ENCODE measurements around the gene DTD1.

The DTD1 gene

DNA sequence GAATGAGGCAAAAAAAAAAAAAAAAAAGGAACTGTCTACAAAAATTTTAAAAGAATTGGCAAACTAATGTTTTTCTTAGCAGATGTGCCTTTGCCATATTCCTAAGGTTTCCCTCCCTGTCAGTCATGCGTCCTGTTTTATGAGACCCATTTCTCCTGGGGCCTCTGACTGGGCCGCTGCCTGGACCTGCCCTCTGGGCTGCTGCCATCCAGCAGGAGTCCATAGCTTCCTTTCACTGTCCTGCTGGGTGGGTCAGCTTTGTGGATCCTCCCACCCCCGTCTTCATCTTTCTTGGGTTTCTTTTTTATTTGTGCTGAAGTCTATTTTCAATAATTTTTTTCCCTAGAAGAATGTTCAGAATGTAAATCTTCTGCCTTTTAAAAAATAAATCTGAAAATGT lies 114.9 kb downstream of the DTD1 start:
- no peak for DNase-seq (ENCODE audit: low read depth in 2 of 2)

DNA sequence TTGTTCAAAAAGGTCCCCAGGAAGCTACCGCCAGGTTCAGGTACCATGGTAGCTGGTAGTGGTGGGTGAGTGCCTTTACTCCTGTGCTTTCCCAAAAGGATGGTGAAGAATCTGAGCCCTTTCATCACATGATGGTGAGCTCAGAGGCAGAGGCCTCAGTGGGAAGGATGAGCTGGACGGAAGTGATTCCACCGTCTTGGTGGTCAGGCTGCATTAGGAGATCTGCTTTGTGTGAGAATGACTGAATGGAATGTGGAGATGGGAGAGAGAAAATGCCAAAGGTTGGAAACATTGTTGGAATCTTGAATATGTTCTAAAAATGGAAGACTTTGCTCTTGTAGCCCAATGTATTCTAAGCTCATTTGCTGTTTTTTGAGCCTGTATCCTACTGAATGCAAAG lies 117.6 kb downstream of the DTD1 start:
- no peak for DNase-seq (ENCODE audit: low read depth in 2 of 2)

DNA sequence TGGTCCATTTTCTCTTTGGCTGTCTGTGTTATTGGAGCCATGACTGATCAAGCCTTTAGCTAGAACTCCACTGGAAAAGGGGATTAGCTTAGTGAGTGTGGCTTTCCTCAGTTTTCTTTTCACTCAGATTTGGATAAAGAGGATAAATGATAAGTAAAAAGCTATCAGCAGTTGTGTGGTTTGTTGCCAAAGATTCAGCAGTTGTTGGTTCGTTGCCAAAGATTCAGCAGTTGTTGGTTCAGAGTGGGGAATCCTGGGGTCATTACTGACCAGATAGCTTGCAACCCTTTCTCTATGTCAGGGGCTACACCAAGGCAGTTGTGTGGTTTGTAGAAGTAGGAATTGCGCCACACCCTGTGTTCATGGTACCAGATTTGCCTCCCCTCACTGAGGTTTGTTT lies 118.1 kb downstream of the DTD1 start:
- DNase-seq (ENCODE audit: low read depth in 2 of 2): no peak

DNA sequence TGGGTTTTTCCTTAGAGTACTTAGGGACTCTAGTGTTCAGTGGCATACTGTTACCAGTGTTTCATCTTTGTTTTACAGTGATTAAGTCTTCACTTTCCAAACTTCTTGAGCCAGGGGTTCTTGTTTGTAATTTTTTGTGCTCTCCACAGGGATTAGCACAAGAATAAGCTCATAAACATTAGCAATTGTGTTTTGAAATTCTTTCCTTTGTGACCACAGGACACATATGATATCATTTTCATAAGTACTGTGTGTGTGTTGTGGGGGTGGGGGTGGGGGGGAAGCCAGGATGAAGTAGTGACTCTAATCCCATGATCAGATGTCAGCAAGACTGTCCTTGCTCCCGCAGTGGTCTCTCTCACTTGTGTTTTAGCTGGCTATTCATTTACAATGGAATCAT lies 124.3 kb downstream of the DTD1 start:
- DNase-seq (ENCODE audit: low read depth in 2 of 2): no peak

DNA sequence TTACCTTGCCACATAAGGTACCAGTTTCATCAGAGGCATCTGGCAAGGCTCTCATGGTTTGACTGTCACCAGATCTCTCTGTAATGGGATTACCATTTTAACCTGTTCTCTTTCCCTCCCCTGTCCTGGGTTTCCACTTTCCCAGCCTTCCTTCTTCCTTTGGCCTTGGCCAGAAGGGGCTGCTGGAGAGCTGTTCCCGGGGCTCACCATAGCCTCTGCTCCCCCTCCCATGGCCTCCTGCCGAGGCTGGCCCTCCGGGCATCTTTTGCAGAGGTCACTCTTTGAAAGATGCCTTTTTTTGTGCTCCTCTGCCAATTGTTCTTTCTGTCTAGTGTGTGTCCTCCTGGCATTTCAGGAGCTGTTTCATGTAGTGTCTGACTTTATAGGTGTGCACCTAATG lies 125.0 kb downstream of the DTD1 start:
- no peak for DNase-seq (ENCODE audit: low read depth in 2 of 2)

DNA sequence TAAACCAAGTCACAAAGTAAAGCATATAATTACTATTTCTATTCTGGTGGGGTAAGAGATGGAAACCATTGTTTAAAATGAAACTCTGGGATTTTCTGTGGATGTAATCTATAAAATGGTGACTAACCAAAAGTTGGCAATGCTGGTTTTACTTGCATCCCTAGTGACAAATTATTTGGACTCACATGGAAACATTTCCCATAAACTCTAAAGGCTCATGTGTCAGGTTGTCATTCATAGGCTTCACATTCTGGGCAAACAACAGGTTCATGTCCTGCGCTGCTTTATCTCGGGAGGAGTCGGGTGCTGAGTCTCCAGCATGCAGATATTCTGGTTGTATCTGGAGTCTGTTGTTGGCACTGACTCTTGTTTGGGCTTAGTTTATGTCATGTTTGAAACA lies 127.7 kb downstream of the DTD1 start:
- DNase-seq (ENCODE audit: low read depth in 2 of 2): no peak

DNA sequence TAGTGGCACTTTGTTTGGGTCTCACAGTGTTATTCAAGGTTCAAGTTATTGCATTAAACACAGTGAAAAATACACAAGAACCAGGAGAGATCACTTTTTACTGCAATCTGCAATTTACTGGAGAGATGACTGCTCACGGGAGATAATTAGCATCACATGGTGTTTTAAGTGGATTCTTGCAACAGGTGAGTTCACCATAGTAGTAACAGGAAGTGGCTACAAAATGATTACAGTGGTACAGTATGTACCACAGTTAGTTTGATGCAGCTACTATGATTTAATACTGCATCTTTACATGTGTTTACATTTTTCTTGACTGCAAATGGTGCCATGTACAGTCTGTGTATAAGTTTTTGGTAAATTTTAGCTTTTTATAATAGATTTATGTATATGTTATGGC lies 129.2 kb downstream of the DTD1 start:
- DNase-seq (ENCODE audit: low read depth in 2 of 2): no peak

DNA sequence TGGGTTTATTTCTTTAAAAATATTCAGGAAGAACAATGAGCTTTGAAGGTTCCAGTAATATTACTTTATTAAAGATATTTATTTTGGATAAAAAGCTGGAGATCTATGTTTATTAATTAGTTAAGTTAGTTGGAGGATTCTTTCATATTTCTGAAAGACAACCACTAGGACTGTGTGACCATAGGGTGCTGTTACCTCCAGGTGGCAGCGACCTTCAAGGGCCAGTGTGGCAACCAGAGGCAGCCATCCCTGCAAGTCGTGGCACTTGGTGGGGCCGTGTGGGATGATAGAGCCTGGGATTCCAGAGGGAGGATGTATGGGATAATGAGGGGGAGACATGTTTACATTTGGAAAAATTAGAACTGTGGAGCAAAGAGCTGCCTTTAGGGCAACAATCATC lies 130.3 kb downstream of the DTD1 start:
- no peak for DNase-seq (ENCODE audit: low read depth in 2 of 2)

DNA sequence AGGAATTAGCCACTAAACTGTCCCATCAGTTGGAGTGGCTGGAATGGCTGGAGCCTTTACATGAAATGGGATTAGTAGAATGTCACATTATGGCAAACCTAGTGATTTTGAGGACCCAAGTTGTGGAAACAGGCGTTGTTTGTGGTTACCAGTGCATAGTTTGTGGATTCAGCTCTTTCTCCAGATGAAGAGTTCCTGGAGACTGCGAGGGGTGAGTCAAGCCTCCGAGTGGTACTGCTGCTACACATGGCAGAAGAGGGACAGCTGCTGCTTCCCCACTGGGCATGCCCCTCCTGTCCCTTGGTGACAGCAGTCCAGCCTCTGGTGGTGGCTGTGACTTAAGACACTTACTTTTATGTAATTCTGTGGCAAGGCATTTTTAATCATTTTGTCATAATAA lies 131.6 kb downstream of the DTD1 start:
- DNase-seq (ENCODE audit: low read depth in 2 of 2): no peak

DNA sequence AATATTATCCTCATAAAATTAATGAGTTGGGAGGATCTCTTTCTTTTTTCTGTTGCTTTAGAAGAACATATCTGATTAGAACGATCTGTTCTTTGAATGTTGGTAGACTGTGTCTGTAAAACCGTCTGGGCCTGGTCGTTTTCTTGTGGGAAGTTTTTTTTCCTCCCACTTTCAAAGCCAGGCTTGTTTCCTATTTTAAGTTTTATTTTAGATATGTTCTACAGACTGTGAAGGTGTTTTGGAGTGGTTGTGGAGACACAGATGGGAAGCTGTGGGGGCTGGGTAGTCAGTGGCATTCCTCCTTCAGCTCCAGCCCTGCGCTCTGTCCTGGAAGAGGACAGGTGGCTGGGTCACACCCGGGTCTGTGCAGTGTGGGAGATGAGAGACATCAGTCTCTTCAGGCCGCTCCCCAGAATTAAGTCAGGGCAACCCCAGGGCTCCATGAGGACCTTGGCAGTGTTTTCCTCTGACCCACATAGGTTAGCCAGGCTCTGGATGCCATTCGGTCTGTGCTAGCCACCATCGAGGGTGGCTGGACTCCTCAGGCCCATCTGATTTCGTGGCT lies 133.8 kb downstream of the DTD1 start:
- no peak for DNase-seq (ENCODE audit: low read depth in 2 of 2)

DNA sequence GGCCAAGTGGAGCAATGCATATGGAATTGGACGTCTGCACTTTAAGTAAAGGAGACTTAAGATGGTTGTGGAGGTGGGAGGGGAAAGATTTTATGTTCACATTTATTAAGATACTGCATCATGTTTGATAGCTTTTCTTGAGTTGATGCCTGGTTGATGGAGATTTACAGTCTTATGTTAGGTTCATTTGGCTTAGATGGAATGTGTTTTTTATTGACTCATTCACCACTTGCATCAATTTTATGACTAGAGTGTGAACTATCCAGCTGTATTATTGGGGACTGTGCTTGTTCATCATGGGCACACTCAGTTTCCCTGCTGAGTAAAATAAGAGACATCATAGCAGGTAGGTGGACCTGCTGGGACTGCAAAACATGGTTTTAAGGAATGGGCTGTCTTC lies 134.5 kb downstream of the DTD1 start:
- DNase-seq (ENCODE audit: low read depth in 2 of 2): no peak

DNA sequence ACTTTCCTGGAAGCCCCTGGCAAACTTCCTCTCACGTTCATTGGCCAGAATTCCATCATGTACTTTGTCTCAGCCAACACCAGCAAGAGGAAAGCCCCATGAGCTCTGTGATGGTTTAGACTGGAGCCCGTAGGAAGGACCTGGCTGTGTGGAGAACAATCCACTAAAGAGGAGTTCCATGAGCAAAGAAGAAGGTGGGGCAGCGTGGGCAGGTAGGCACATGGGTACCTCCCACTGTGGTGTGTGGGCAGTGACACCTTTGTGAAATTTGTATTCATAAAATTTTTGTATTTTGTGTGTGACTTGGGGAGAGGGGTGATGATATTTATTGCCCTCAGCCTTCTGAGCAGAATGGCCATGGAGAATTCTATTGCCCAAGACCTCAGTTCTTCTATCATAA lies 136.2 kb downstream of the DTD1 start:
- DNase-seq (ENCODE audit: low read depth in 2 of 2): no peak

DNA sequence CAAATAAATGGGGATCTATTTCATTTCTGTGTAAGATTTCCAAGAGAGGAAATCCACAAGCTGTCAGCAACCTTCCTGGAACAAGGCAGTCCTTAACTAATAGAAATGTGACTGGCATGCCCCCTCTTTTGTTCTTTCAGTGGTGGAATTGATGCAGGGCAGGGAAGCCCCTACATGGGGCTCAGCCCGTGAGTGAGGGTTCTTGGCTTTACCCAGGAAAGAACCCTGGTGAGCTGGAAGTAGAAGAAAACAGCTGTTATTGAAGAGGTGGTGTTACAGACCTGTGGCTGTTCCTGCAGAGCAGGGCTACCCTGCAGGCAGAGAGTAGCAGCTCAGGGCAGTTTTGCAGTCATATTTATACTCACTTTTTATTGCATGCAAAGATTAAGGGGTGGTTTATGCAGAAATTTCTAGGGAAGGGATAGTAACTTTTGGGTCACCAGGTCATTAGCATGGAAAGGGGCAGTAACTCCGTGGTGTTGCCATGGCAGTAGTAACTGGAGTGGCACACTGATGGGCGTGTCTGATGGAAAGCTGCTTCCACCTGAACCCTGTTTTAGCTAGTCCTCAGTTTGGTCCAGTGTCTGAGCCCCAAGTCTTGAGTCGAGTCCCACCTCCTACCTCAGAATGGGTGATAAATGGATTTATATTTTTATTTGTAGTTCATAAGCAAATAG lies 137.1 kb downstream of the DTD1 start:
- no peak for DNase-seq (ENCODE audit: low read depth in 2 of 2)

DNA sequence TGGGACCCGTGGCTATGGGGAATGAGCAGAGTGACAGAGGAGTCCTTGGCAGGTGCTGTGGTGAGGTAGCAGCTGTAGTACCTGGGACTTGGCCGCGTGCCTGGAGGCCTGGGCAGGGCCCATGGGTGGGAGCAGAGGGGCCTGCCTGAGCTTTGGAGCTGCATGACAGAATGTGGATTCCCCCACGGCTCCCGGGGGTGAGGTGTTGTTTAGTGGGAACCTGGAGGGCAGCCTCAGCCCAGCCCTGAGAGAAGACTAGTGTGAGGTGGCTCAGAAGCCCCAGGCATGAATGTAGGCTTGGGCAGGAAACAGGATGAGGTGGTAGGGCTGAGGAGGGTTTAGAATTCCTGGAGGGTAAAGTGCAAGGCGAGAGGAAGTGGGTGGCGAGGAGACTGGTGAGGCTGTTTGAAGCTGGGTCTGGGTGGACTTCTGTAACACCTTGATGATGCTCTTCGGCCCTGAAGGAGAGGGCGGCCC lies 139.2 kb downstream of the DTD1 start:
- DNase-seq (ENCODE audit: low read depth in 2 of 2): no peak

DNA sequence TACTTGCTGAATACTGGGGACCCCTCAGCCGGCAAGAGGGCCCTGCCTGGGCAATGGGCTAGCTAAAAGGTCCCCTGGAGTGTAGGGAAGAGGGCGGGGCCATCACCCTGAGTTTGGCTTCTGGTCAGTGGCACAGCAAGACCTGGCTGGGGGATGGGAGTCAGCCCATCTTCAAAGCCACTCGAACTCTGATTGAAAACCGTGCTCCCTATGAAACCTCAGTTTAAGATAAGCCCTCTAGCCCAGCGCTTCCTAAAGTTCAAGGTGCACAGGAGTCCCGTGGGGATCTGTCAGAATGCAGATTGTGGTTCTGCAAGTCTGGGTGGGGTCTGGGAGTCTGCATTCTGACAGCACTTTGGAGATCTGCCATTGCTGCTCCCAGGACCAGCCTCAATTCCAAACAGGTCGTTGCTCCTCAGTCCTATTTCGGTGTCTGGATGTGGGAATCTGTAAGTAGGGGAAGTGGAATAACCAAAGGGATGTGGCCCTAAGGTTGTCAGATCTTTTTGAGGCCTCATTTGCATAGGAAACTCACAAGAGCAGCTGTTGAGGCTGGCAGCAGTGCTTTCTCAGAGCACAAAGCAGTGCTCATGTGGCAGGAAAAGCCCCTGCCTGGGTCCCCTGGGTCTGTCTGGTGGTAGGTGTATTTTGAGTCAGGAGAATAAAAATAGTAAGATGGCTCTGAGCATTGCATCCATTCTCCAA lies 140.5 kb downstream of the DTD1 start:
- no peak for DNase-seq (ENCODE audit: low read depth in 2 of 2)

DNA sequence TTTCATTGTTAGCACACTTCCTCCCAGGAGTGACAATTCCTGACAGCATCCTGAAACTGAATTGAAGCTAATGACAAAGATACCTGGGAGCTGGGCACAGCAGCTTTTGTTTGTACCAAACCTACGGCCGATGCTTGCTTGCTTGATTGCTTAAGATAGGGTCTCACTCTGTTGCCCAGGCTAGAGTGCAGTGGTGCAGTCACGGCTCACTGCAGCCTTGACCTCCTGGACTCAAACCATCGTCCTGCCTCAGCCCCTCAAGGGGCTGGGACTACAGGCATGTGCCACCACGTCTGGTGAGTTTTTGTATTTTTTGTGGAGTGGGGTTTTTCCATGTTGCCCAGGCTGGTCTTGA lies 141.0 kb downstream of the DTD1 start:
- no peak for DNase-seq (ENCODE audit: low read depth in 2 of 2)

DNA sequence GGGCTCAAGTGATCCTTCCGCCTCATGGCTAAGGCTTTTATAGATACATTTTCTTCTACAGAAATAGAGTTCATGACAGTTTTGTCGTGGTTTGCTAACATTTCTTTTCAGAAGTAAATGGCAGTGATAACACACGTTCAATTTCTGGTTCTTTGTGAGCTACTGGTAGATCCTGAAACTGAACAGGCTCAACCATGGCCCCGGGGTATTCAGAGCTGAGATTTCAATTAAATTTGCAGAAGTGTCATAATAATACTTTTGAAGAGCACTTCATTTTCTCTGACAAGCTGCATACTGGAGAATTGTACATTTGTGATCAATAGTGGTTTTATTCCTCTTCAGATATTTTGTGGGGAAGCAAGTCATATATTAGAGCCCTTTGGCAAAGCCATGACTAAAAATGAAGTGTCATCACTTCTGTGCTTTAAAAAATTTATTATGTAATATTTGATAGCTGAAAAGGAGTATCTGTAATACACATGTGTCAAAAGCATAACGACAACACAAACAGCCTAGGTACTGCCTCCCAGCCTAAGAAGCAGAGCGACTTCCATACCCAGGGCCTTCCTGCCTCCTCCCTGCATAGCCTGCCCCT lies 141.5 kb downstream of the DTD1 start:
- no peak for DNase-seq (ENCODE audit: low read depth in 2 of 2)

DNA sequence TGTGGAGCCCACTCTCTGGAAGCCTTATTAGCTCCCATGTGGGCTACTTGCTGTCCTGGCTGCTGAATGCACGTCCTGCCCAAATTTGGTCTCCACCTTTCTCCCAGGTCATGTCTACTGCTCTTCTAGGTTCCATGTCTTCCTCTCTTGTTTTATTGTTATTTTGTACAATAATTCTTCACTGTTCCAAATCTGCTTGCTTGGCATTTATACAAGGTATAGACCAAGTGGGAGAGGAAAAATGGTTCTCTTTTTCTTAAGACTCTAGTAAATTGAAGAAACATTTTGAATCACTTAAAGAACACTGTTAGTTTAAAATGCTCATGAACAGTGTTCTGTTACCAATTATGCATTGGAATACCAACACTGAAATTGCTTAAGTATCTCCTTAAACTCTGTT lies 144.1 kb downstream of the DTD1 start:
- no peak for DNase-seq (ENCODE audit: low read depth in 2 of 2)

DNA sequence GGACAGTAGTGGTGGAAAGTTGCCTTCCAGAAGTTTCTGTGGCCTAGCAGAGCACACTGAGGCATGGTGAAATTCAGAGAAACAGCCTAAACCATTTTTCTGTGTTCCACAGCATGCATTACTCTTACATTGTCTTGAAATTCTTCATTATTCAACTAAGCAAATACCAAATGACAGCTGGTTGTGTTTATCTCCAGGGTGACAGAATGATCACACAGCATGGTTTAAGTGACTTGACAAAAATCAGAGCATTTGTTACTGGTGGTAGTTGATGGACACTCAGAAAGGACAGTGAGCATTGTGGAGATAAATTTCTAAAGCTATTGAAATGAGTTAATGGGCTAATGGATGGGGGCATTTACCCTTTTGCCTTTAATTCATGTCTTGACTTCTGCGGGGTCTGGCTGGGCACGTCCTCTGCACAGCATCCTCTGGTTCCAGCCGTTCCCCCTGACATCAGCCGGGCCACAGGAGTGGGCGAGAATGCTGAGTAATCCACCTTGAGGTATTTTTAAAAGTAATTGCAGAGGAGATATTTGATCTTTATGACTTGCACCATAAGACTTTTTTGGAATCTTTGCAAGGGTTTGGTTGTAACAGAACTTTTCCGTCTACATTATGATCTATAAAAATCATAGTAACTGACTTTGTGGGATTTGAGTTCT lies 146.8 kb downstream of the DTD1 start:
- no peak for DNase-seq (ENCODE audit: low read depth in 2 of 2)

DNA sequence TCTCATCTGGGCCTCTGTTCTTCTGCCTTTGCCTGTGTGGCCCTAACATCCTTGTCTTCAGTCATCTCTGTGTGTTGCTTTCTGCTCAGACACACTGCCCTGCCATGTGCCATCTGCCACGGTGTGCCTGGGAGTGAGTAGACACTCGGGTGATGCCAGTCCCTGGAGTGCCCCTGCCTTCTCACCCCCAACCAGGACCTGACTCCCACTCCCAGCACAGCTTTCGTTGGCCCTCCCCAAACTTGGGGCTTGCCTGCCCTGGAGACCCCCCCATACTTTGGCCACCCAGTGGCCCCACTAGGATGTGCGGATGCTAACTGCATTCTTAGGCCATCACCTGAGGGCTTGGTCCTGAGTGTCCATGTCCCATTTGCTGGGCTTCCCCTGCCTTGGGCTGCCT lies 149.3 kb downstream of the DTD1 start:
- no peak for DNase-seq (ENCODE audit: low read depth in 2 of 2)

DNA sequence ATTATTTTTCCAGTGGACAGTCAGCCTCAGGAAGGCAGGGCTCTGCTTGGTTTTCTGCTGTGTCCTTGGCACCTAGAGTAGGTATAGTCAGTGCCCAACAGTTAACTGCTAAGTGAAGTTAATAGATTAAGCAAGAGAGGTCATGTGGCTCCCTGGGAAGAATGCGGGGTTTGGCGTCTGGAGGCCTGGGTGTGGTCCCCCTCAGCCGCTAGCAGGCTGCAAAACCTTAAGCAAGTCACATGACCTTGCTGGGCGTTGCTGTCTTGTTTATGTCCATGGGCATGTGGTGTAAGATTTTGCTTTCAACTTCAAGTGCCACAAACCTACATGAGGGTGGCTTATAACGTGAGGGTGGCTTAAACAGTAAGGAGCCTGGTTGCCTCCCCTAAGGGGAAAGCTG lies 150.2 kb downstream of the DTD1 start:
- DNase-seq (ENCODE audit: low read depth in 2 of 2): no peak

DNA sequence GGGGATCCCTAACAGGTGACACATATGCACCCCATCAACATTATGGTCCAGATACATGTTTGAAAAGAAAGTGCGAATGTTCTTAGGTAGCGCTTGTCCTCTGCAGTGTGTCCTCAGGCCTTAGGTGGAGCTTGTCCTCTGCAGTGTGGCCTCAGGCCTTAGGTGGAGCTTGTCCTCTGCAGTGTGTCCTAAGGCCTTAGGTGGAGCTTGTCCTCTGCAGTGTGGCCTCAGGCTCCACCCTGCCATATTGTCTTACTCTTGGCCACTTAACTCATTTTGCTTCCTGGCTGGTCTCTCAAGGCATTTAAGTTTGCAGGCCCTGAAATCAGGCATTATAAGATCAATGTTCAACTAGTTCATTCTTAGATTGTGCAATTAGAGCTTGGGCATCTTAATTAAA lies 151.0 kb downstream of the DTD1 start:
- no peak for DNase-seq (ENCODE audit: low read depth in 2 of 2)

DNA sequence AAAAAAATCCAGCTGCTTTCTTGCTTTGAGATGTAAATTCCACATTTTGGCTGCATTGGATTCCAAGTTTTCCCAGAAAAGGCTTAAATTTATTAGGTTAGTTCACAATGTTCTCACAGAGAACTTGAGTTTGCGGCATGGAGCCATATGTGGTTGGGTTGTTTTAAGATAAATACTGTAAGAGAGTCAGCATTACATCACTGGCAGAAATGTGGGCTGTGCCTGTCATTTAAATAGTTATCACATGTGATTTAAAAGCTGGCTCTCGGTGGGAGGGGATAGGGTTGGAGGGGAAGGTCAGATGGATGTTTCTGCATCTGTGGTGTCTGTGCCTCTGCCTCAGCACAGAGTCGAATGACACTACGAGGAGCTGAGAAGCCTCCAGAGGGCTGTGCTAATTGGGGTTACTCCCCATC lies 151.9 kb downstream of the DTD1 start:
- no peak for DNase-seq (ENCODE audit: low read depth in 2 of 2)

All from stimulated activated CD4-positive, alpha-beta T cell treated with anti-CD3 and anti-CD28 coated beads, Interleukin-15, amount 100 ng/mL, for 48 hours (primary cell).